H1 (cell line): Measurements from ENCODE around the gene PAX6.

ENCODE experiments used
- ATF3 ChIP-seq: IDR thresholded peaks from 2 replicates; pipeline ENCODE4 v1.6.1; 2011; ENCODE audit warnings: low read depth, mild to moderate bottlenecking, low read length; ENCODE audit not compliant: insufficient read depth
- BACH1 ChIP-seq: IDR thresholded peaks from 2 replicates; pipeline ENCODE4 v1.6.1; 2012; ENCODE audit warnings: low read length, improper control_type of control experiment
- BCL11A ChIP-seq, 2 experiments: IDR thresholded peaks; one replicate each; pipeline ENCODE4 v1.6.1; 2011; ENCODE audit warnings: low read depth in 2 of 2, low read length in 2 of 2, mild to moderate bottlenecking in 2 of 2
- BRCA1 ChIP-seq: IDR thresholded peaks from 2 replicates; pipeline ENCODE4 v1.6.1; 2012; ENCODE audit warnings: low read depth, low read length, improper control_type of control experiment
- CHD7 ChIP-seq: fragments of 300-600 bp; sonication (generic); IDR thresholded peaks from 2 replicates; pipeline ENCODE4 v1.7.1; 2012; ENCODE audit warnings: low read length, moderate library complexity, mild to moderate bottlenecking, inconsistent platforms; ENCODE audit not compliant: insufficient replicate concordance
- CTCF ChIP-seq, 3 experiments: IDR thresholded peaks; 1 replicate in 2 of 3; 2 replicates in 1 of 3; pipeline versions ENCODE4 v1.5.1 to v1.6.1; 2011; ENCODE audit warnings: low read length in 3 of 3, mild to moderate bottlenecking in 3 of 3, inconsistent platforms in 2 of 3, low read depth in 1 of 3, moderate library complexity in 1 of 3; ENCODE audit not compliant: insufficient read depth in 1 of 3; ENCODE audit errors: control extremely low read depth in 1 of 3
- EGR1 ChIP-seq: IDR thresholded peaks from 2 replicates; pipeline ENCODE4 v1.6.1; 2011; ENCODE audit warnings: low read depth, low read length, borderline replicate concordance
- POLR2A ChIP-seq, 2 experiments: IDR thresholded peaks; 1 replicate in 1 of 2; 2 replicates in 1 of 2; pipeline ENCODE4 v1.6.1; 2011; ENCODE audit warnings: low read depth in 2 of 2, low read length in 2 of 2, mild to moderate bottlenecking in 2 of 2; ENCODE audit errors: control extremely low read depth in 1 of 2
- POLR2AphosphoS5 ChIP-seq: IDR thresholded peaks from 2 replicates; pipeline ENCODE4 v1.6.1; 2011; ENCODE audit warnings: low read depth, low read length
- SIN3A ChIP-seq, 2 experiments: IDR thresholded peaks in 1 of 2; conservative IDR thresholded peaks in 1 of 2; 2 replicates each; pipeline ENCODE4 v1.6.1; 2011 to 2012; ENCODE audit warnings: low read length in 2 of 2, improper control_type of control experiment in 1 of 2, low read depth in 1 of 2, mild to moderate bottlenecking in 1 of 2
- TAF7 ChIP-seq: optimal IDR thresholded peaks from 2 replicates; pipeline ENCODE3; 2011; ENCODE audit warnings: low read depth, mild to moderate bottlenecking, inconsistent platforms, low read length, moderate library complexity, borderline replicate concordance
- USF2 ChIP-seq: IDR thresholded peaks from 2 replicates; pipeline ENCODE4 v1.6.1; 2011; ENCODE audit warnings: low read length, improper control_type of control experiment

GRCh38 chr11:31740131-31740530, 71.0 kb downstream of the PAX6 start:
- TF ChIP-seq CTCF (IDR thresholded peaks at IDR 0.05; ENCODE audit: control extremely low read depth in 1 of 3, insufficient read depth in 1 of 3, low read depth in 1 of 3, low read length in 3 of 3) (no peak), BACH1 (no peak), ATF3 (no peak), POLR2A (IDR thresholded peaks at IDR 0.05; ENCODE audit: control extremely low read depth in 1 of 2, low read depth in 2 of 2, low read length in 2 of 2) (no peak), BRCA1 (no peak), SIN3A (conservative IDR thresholded peaks at IDR 0.05 in 1 of 2, IDR thresholded peaks at IDR 0.05 in 1 of 2; ENCODE audit: low read depth in 1 of 2, low read length in 2 of 2) (no peak), USF2 (no peak), EGR1 (no peak), POLR2AphosphoS5 (no peak), BCL11A (IDR thresholded peaks at IDR 0.05; ENCODE audit: low read depth in 2 of 2, low read length in 2 of 2) (no peak), CHD7 (no peak), TAF7 (no peak)
